ENCODE measurements around the gene SELL.

DNA sequence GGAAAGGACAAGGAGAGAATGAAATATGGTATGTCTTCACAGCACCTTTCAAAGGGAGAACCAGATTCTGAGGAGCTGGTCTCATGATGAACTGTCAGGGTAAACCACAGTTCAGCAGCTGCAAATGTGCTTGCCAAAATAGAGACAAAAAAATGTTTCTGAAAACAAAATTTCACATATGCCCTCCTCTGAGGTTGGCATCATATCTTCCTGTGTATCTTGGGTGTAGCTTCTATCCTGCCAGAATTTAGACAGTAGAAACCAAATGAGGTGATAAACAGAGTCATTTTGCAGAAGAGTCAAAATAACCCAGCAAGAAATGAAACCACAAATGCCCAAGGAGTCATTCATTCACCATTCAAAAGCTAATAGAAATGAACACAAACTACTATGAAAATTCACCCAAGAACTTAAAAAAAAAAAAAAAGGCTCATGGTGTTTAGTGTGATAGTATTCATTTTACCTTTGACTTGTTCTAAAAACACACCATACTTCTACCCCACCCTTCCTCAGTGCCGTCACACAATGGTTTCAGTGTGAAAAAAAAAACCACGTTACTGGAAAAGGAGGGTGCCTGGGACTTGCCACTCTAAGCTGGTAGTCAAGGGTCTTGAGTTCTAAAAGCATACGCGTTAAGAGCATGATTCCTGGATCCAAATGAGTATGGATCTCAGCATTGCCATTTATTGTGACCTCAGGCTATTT is 18.5 kb downstream of the SELL start:
- TF ChIP-seq, protein P1, sequence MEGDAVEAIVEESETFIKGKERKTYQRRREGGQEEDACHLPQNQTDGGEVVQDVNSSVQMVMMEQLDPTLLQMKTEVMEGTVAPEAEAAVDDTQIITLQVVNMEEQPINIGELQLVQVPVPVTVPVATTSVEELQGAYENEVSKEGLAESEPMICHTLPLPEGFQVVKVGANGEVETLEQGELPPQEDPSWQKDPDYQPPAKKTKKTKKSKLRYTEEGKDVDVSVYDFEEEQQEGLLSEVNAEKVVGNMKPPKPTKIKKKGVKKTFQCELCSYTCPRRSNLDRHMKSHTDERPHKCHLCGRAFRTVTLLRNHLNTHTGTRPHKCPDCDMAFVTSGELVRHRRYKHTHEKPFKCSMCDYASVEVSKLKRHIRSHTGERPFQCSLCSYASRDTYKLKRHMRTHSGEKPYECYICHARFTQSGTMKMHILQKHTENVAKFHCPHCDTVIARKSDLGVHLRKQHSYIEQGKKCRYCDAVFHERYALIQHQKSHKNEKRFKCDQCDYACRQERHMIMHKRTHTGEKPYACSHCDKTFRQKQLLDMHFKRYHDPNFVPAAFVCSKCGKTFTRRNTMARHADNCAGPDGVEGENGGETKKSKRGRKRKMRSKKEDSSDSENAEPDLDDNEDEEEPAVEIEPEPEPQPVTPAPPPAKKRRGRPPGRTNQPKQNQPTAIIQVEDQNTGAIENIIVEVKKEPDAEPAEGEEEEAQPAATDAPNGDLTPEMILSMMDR (IDR thresholded peaks at IDR 0.05; ENCODE audit: insufficient read depth, low read length): no peak
- TF ChIP-seq, protein P2, sequence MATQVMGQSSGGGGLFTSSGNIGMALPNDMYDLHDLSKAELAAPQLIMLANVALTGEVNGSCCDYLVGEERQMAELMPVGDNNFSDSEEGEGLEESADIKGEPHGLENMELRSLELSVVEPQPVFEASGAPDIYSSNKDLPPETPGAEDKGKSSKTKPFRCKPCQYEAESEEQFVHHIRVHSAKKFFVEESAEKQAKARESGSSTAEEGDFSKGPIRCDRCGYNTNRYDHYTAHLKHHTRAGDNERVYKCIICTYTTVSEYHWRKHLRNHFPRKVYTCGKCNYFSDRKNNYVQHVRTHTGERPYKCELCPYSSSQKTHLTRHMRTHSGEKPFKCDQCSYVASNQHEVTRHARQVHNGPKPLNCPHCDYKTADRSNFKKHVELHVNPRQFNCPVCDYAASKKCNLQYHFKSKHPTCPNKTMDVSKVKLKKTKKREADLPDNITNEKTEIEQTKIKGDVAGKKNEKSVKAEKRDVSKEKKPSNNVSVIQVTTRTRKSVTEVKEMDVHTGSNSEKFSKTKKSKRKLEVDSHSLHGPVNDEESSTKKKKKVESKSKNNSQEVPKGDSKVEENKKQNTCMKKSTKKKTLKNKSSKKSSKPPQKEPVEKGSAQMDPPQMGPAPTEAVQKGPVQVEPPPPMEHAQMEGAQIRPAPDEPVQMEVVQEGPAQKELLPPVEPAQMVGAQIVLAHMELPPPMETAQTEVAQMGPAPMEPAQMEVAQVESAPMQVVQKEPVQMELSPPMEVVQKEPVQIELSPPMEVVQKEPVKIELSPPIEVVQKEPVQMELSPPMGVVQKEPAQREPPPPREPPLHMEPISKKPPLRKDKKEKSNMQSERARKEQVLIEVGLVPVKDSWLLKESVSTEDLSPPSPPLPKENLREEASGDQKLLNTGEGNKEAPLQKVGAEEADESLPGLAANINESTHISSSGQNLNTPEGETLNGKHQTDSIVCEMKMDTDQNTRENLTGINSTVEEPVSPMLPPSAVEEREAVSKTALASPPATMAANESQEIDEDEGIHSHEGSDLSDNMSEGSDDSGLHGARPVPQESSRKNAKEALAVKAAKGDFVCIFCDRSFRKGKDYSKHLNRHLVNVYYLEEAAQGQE (IDR thresholded peaks at IDR 0.05; ENCODE audit: insufficient replicate concordance, low read depth): no peak
- no peak for TF ChIP-seq GABPA (IDR thresholded peaks at IDR 0.05; ENCODE audit: low read depth)
